Measurements from ENCODE around the gene SCGB1D2. TPM values are rescaled to one million over a fixed set of nuclear protein-coding genes. Genes with fewer than 3 reads are reported as not detected.

Gene SCGB1D2
- total RNA-seq, 3 donors from 2014 or later, result 476 to 485 TPM; not detected in 1

GRCh38 chr11:62267576-62267975, 25.5 kb downstream of the SCGB1D2 start:
- no peak for TF ChIP-seq POLR2AphosphoS5 (IDR thresholded peaks at IDR 0.05)
- no peak for TF ChIP-seq POLR2A (IDR thresholded peaks at IDR 0.05)
- TF ChIP-seq CTCF (IDR thresholded peaks at IDR 0.05), result no peak
- Histone ChIP-seq H3K27ac (peak overlapping the region; percentile 51 to 68), H3K4me3 (no peak overlapping the region), H3K9me3 (no peaks in the 10 kb centered on the region), H3K36me3 (no peaks in the 10 kb centered on the region), H3K4me1 (no peaks in the 10 kb centered on the region), H3K27me3 (no peaks in the 10 kb centered on the region)
- no peak for DNase-seq (ENCODE audit: low spot score in 2 of 2)
- intact Hi-C loops (cut with DNase I; ENCODE audit: low total_unique reads), result no loop called here

GRCh38 chr11:62269654-62270278, 27.7 kb downstream of the SCGB1D2 start, which contains the start of gene SCGB2A2:
Gene SCGB2A2, plus strand, starts transcription at chr11:62270158. Its CDS starts 59 bp downstream, at chr11:62270217.
- no peaks in the 10 kb centered on the region for H3K9me3 ChIP-seq
- intact Hi-C loops (cut with DNase I; ENCODE audit: low total_unique reads), result loop anchor here (10.0 kb wide), 1 partner anchor 2005 kb away; no protein-coding TSS in a partner anchor
- no peak for TF ChIP-seq POLR2A (IDR thresholded peaks at IDR 0.05)
- peak; percentile 22 to 49 (median 26) for TF ChIP-seq CTCF (IDR thresholded peaks at IDR 0.05)
- TF ChIP-seq POLR2AphosphoS5 (IDR thresholded peaks at IDR 0.05), result peak in 1 of 3 donors; percentile 17
- H3K4me1 ChIP-seq, result no peaks in the 10 kb centered on the region
- peak; percentile 63 to 74 for DNase-seq (ENCODE audit: low spot score in 2 of 2)
- H3K27me3 ChIP-seq, result no peaks in the 10 kb centered on the region
- H3K27ac ChIP-seq, result peak within 1 kb of the TSS; percentile 51 to 80
- no peaks in the 10 kb centered on the region for H3K36me3 ChIP-seq
- H3K4me3 ChIP-seq, result peak within 1 kb of the TSS in 2 of 3 donors; percentile 40 to 45

GRCh38 chr11:62273284-62273683, 31.2 kb downstream of the SCGB1D2 start:
- TF ChIP-seq CTCF (IDR thresholded peaks at IDR 0.05), result no peak
- TF ChIP-seq POLR2A (IDR thresholded peaks at IDR 0.05), result no peak
- no peak for TF ChIP-seq POLR2AphosphoS5 (IDR thresholded peaks at IDR 0.05)
- Histone ChIP-seq H3K36me3 (no peaks in the 10 kb centered on the region), H3K27me3 (no peaks in the 10 kb centered on the region), H3K9me3 (no peaks in the 10 kb centered on the region), H3K4me1 (no peaks in the 10 kb centered on the region), H3K27ac (no peak overlapping the region), H3K4me3 (no peak overlapping the region)
- intact Hi-C loops (cut with DNase I; ENCODE audit: low total_unique reads), result loop anchor here (10.0 kb wide), 1 partner anchor 2002 kb away; no protein-coding TSS in a partner anchor
- no peak for DNase-seq (ENCODE audit: low spot score in 2 of 2)

- intact Hi-C loops (cut with DNase I; ENCODE audit: low total_unique reads), result loop anchor here (10.0 kb wide), 1 partner anchor 2001 kb away; no protein-coding TSS in a partner anchor
- Histone ChIP-seq H3K9me3 (no peaks in the 10 kb centered on the region), H3K4me1 (no peaks in the 10 kb centered on the region), H3K27me3 (no peaks in the 10 kb centered on the region), H3K4me3 (no peak overlapping the region), H3K36me3 (no peaks in the 10 kb centered on the region), H3K27ac (peak overlapping the region in 1 of 2 donors; percentile 3)
- no peak for TF ChIP-seq POLR2A (IDR thresholded peaks at IDR 0.05)
- TF ChIP-seq CTCF (IDR thresholded peaks at IDR 0.05), result no peak
- no peak for TF ChIP-seq POLR2AphosphoS5 (IDR thresholded peaks at IDR 0.05)
- DNase-seq (ENCODE audit: low spot score in 2 of 2), result no peak
Measured at GRCh38 chr11:62273789-62274275, 31.8 kb downstream of the SCGB1D2 start.

- Histone ChIP-seq H3K27me3 (no peaks in the 10 kb centered on the region), H3K4me1 (no peaks in the 10 kb centered on the region), H3K36me3 (no peaks in the 10 kb centered on the region), H3K27ac (no peak overlapping the region), H3K4me3 (no peak overlapping the region), H3K9me3 (no peaks in the 10 kb centered on the region)
- no peak for DNase-seq (ENCODE audit: low spot score in 2 of 2)
- TF ChIP-seq POLR2AphosphoS5 (IDR thresholded peaks at IDR 0.05) (no peak), POLR2A (IDR thresholded peaks at IDR 0.05) (no peak), CTCF (IDR thresholded peaks at IDR 0.05) (no peak)
- intact Hi-C loops (cut with DNase I; ENCODE audit: low total_unique reads), result no loop called here
Measured at GRCh38 chr11:62280452-62280851, 38.4 kb downstream of the SCGB1D2 start.
